Uterus (tissue), 4 donors: ENCODE measurements around the gene TIGD7. TPM values are rescaled to one million over a fixed set of nuclear protein-coding genes. Genes with fewer than 3 reads are reported as not detected.

Experiments
- DNase-seq, 2 donors: peaks; one replicate each; pipeline ENCODE4 v3.0.0-alpha.2; 2019 to 2020
- H3K27ac ChIP-seq, 2 donors: fragments of 200-600 bp; sonication (generic); 1 replicate in 1 of 2; 2 replicates in 1 of 2; pipeline ENCODE4 v1.5.1; 2016 to 2018
- H3K27me3 ChIP-seq, 2 donors: fragments of 200-600 bp; sonication (generic); one replicate each; pipeline ENCODE4 v1.5.1; 2018 to 2019; ENCODE audit warnings: control low read depth in 1 of 2
- H3K36me3 ChIP-seq, 2 donors: fragments of 200-600 bp; sonication (generic); one replicate each; pipeline ENCODE4 v1.5.1; 2019; ENCODE audit warnings: control low read depth in 1 of 2
- H3K4me1 ChIP-seq, 2 donors: fragments of 200-600 bp; sonication (generic); one replicate each; pipeline ENCODE4 v1.5.1; 2018 to 2019; ENCODE audit warnings: control low read depth in 1 of 2
- H3K4me3 ChIP-seq, 2 donors: fragments of 200-600 bp; sonication (generic); 1 replicate in 1 of 2; 2 replicates in 1 of 2; pipeline ENCODE4 v1.5.1; 2018 to 2019; ENCODE audit warnings: mild to moderate bottlenecking in 1 of 2
- H3K9me3 ChIP-seq, 2 donors: fragments of 200-600 bp; sonication (generic); one replicate each; pipeline ENCODE4 v1.5.1; 2019; ENCODE audit warnings: control low read depth in 1 of 2
- CTCF ChIP-seq, 4 experiments: fragments of 200-600 bp in 2 of 4; fragments of 450-650 bp in 2 of 4; sonication (generic) in 2 of 4; IDR thresholded peaks; one replicate each; pipeline ENCODE4 v1.5.1; 2016 to 2019; ENCODE audit warnings: antibody characterized with exemption in 4 of 4, mild to moderate bottlenecking in 2 of 4, moderate library complexity in 1 of 4
- POLR2A ChIP-seq, 2 donors: fragments of 450-650 bp; IDR thresholded peaks; one replicate each; pipeline ENCODE4 v1.6.1; 2016; ENCODE audit warnings: antibody characterized with exemption in 2 of 2, mild to moderate bottlenecking in 1 of 2, moderate library complexity in 1 of 2
- intact Hi-C: fragments of 100-400 bp; cut with DNase I; formaldehyde crosslinking; loops from one replicate; pipeline ENCODE4 v1.15.1; 2023; ENCODE audit warnings: low total_unique reads
- total RNA-seq, 4 donors: library from RNA; depleted of rRNA in 3 of 4; stranded (reverse); fragments of >200 nt in 3 of 4; gene quantifications; one replicate each; pipeline versions ENCODE4 v1.1.0 to v1.2.4, GENCODE V29; 2014 to 2023
- donor health status: DM: yes; HTN: yes; CAD: no.

TIGD7 gene
- total RNA-seq, 4 donors from 2014 or later: 1.5 to 21.8 (median 10.1) TPM

- Histone ChIP-seq H3K27ac (no peak overlapping the region), H3K4me3 (no peak overlapping the region), H3K4me1 (no peaks in the 10 kb centered on the region), H3K9me3 (peaks cover 0 to 74% of the 10 kb centered on the region in 2 donors), H3K36me3 (no peaks in the 10 kb centered on the region), H3K27me3 (no peaks in the 10 kb centered on the region)
- TF ChIP-seq POLR2A (IDR thresholded peaks at IDR 0.05) (no peak), CTCF (IDR thresholded peaks at IDR 0.05) (no peak)
- no peak for DNase-seq
- intact Hi-C loops: loop anchor here (5.0 kb wide), 1 partner anchor 91 kb away; the partner anchor contains the start of genes ZNF174 and ZSCAN32
Measured at GRCh38 chr16:3311496-3311895, 6.3 kb upstream of the TIGD7 start.

GRCh38 chr16:3306078-3306477 lies 848 bp upstream of the TIGD7 start:
- H3K4me1 ChIP-seq: no peaks in the 10 kb centered on the region
- H3K27ac ChIP-seq: peak overlapping the region; percentile 73 to 81
- intact Hi-C loops: no loop called here
- peak overlapping the region; percentile 59 to 69 for H3K4me3 ChIP-seq
- peaks cover 0 to 61% of the 10 kb centered on the region in 2 donors for H3K9me3 ChIP-seq
- no peaks in the 10 kb centered on the region for H3K27me3 ChIP-seq
- no peaks in the 10 kb centered on the region for H3K36me3 ChIP-seq
- TF ChIP-seq POLR2A (IDR thresholded peaks at IDR 0.05) (no peak), CTCF (IDR thresholded peaks at IDR 0.05) (no peak)
- no peak for DNase-seq

- H3K9me3 ChIP-seq: peaks cover 0 to 68% of the 10 kb centered on the region in 2 donors
- DNase-seq: no peak
- H3K4me1 ChIP-seq: no peaks in the 10 kb centered on the region
- no peaks in the 10 kb centered on the region for H3K36me3 ChIP-seq
- peak overlapping the region in 1 of 2 donors; percentile 59 for H3K4me3 ChIP-seq
- no peak overlapping the region for H3K27ac ChIP-seq
- intact Hi-C loops: no loop called here
- TF ChIP-seq CTCF (IDR thresholded peaks at IDR 0.05): no peak
- TF ChIP-seq POLR2A (IDR thresholded peaks at IDR 0.05): no peak
- no peaks in the 10 kb centered on the region for H3K27me3 ChIP-seq
Measured at GRCh38 chr16:3304370-3304769, 860 bp downstream of the TIGD7 start.

- DNase-seq: no peak
- no peak for TF ChIP-seq POLR2A (IDR thresholded peaks at IDR 0.05)
- TF ChIP-seq CTCF (IDR thresholded peaks at IDR 0.05): no peak
- no peak overlapping the region for H3K4me3 ChIP-seq
- H3K27me3 ChIP-seq: no peaks in the 10 kb centered on the region
- no peaks in the 10 kb centered on the region for H3K4me1 ChIP-seq
- no peaks in the 10 kb centered on the region for H3K36me3 ChIP-seq
- peaks cover 0 to 79% of the 10 kb centered on the region in 2 donors for H3K9me3 ChIP-seq
- H3K27ac ChIP-seq: no peak overlapping the region
- intact Hi-C loops: no loop called here
Measured at GRCh38 chr16:3295783-3296182, 9.4 kb downstream of the TIGD7 start.

GRCh38 chr16:3295209-3295608 lies 10.0 kb downstream of the TIGD7 start:
- no peak for TF ChIP-seq CTCF (IDR thresholded peaks at IDR 0.05)
- TF ChIP-seq POLR2A (IDR thresholded peaks at IDR 0.05): no peak
- no peak overlapping the region for H3K4me3 ChIP-seq
- peaks cover 0 to 79% of the 10 kb centered on the region in 2 donors for H3K9me3 ChIP-seq
- H3K4me1 ChIP-seq: no peaks in the 10 kb centered on the region
- H3K27me3 ChIP-seq: no peaks in the 10 kb centered on the region
- intact Hi-C loops: no loop called here
- no peaks in the 10 kb centered on the region for H3K36me3 ChIP-seq
- H3K27ac ChIP-seq: no peak overlapping the region
- DNase-seq: no peak
